Choroid plexus epithelial cell (primary cell): ENCODE measurements around the gene ADAM19.
A peak's percentile ranks its signal among the peaks of the same experiment; 100 is the strongest.

Source experiments
- DNase-seq: peaks from one replicate; pipeline ENCODE4 v3.0.0-alpha.2; 2010; ENCODE audit warnings: low read depth
- H3K4me3 ChIP-seq: 2 replicates; pipeline ENCODE4 v1.5.1; 2011; ENCODE audit warnings: low read depth, mild to moderate bottlenecking, control low read depth, low read length, moderate library complexity
- CTCF ChIP-seq: conservative IDR thresholded peaks from 2 replicates; pipeline ENCODE4 v1.5.1; 2011; ENCODE audit warnings: low read depth, mild to moderate bottlenecking, control low read depth, inconsistent platforms, low read length, moderate library complexity

Gene ADAM19

GRCh38 chr5:157571357-157571827, 4.2 kb downstream of the ADAM19 start:
- TF ChIP-seq CTCF: no peak
- DNase-seq: peak; percentile 79
- H3K4me3 ChIP-seq: no peak overlapping the region

- TF ChIP-seq CTCF: no peak
- no peak for DNase-seq
- no peak overlapping the region for H3K4me3 ChIP-seq
Measured at GRCh38 chr5:157570531-157571200, 4.9 kb downstream of the ADAM19 start.

- H3K4me3 ChIP-seq: no peak overlapping the region
- no peak for DNase-seq
- no peak for TF ChIP-seq CTCF
Measured at GRCh38 chr5:157568720-157569119, 6.9 kb downstream of the ADAM19 start.

GRCh38 chr5:157568222-157568621, 7.4 kb downstream of the ADAM19 start:
- TF ChIP-seq CTCF: no peak
- DNase-seq: no peak

GRCh38 chr5:157566902-157567489, 8.6 kb downstream of the ADAM19 start:
- no peak for TF ChIP-seq CTCF
- DNase-seq: no peak
- no peak overlapping the region for H3K4me3 ChIP-seq

More at GRCh38 chr5:157568222-157568621, 7.4 kb downstream of the ADAM19 start:
- no peak overlapping the region for H3K4me3 ChIP-seq

GRCh38 chr5:157563929-157564716, 11.5 kb downstream of the ADAM19 start:
- no peak for DNase-seq
- no peak for TF ChIP-seq CTCF
- H3K4me3 ChIP-seq: no peak overlapping the region
